IPS-18c (cell line): ENCODE measurements around the gene SYNRG.

ENCODE experiments used
- H3K4me3 ChIP-seq: 2 replicates; pipeline ENCODE4 v1.7.0; 2013; ENCODE audit warnings: low read depth, mild to moderate bottlenecking, low read length, moderate library complexity; ENCODE audit not compliant: insufficient read depth
- H3K9me3 ChIP-seq: one replicate; pipeline ENCODE4 v1.6.1; 2013; ENCODE audit warnings: mild to moderate bottlenecking, low read length, moderate library complexity; ENCODE audit not compliant: control insufficient read depth, insufficient read depth

Gene SYNRG

GRCh38 chr17:37470181-37470580 lies 139.0 kb downstream of the SYNRG start:
- Histone ChIP-seq H3K9me3 (no peaks in the 10 kb centered on the region), H3K4me3 (no peak overlapping the region)

GRCh38 chr17:37466471-37466870 lies 142.7 kb downstream of the SYNRG start:
- no peak overlapping the region for H3K4me3 ChIP-seq
- H3K9me3 ChIP-seq, result no peaks in the 10 kb centered on the region

DNA sequence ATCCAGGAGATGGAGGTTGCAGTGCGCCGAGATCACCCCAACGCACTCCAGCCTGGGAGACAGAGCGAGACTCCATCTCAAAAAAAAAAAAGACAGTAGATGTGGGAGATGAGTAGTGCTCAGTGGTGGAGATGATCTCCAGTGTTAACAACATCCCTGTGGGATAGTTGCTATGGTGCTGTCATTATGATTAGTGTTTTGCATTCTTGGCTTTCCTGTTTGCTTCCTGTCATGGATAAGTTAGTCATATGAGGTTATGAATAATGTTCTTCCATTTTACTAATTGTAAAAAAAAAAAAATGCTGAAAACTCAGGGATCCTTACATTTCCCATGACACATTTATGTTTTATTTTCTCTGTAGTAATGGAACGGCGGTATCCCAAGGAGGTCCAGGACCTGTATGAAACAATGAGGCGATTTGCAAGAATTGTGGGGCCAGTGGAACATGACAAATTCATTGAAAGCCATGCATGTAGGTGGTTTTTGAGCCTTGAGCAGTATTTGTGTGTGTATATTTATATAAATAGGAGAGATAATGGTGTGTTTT lies 144.1 kb downstream of the SYNRG start:
- H3K9me3 ChIP-seq, result no peaks in the 10 kb centered on the region
- no peak overlapping the region for H3K4me3 ChIP-seq
